GM12872 (cell line): ENCODE measurements around the gene DOCK8.

ENCODE experiments used
- TF ChIP-seq, protein P1 (sequence below): IDR thresholded peaks from 3 replicates; pipeline ENCODE4 v1.5.1; 2011; ENCODE audit warnings: low read depth, mild to moderate bottlenecking, low read length, moderate library complexity; ENCODE audit not compliant: insufficient read depth

The DOCK8 gene

DNA sequence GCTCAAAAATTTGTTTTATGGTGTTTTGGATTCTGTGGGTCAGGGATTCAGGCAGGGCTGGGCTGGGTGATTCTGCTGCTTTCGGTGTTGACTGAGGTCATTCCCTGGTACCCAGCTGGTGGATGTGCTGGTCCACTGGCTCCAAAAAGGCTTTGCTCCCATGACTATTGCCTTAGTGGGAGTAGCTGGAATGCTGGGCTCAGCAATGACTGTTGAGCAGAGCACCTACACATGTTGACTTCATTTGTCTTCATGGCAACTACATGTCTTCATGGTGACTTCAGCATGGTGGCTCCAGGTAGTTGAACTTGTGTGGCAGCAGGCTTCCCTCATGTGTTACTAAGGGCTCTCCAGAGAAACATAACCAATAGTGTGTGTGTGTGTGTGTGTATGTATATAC is 297.2 kb downstream of the DOCK8 start:
- TF ChIP-seq, protein P1, sequence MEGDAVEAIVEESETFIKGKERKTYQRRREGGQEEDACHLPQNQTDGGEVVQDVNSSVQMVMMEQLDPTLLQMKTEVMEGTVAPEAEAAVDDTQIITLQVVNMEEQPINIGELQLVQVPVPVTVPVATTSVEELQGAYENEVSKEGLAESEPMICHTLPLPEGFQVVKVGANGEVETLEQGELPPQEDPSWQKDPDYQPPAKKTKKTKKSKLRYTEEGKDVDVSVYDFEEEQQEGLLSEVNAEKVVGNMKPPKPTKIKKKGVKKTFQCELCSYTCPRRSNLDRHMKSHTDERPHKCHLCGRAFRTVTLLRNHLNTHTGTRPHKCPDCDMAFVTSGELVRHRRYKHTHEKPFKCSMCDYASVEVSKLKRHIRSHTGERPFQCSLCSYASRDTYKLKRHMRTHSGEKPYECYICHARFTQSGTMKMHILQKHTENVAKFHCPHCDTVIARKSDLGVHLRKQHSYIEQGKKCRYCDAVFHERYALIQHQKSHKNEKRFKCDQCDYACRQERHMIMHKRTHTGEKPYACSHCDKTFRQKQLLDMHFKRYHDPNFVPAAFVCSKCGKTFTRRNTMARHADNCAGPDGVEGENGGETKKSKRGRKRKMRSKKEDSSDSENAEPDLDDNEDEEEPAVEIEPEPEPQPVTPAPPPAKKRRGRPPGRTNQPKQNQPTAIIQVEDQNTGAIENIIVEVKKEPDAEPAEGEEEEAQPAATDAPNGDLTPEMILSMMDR, result no peak

DNA sequence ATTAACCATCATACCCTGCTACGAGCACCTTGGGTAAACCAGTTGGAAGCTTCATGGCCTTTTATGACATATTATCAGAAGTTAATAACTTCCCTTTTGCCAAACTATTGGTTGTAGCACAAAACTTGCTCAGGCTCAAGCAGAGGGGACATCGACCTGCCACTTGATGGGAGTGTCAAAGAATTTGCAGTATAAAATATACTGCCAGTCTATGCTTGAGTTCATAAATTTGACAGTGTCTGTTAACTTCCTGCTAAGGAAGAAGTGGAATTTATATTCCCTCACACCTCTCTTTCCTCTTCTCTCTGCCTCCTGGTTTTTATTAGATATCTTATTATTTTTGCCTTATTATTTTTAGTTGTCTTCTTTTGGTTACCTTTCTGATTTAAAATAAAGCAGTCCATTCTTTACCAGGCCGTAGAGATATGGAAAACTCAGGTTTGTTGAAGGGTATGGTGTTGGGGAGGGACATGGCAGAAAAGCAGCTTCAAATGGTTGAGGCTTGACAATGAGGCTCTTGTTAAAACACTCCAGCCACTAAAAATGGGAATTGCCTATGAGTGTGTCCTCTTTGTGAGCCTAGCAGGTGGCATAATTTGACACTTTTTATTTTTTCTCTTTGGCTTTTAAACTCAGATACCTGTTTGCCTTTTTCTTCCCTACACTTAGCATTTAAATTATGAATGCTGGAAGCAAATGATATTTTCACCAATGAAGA is 298.0 kb downstream of the DOCK8 start:
- TF ChIP-seq, protein P1, result no peak
